PFSK-1 (cell line): ENCODE data around the gene ANO8. TPM values are rescaled to one million over a fixed set of nuclear protein-coding genes. Genes with fewer than 3 reads are reported as not detected.

Experiments used
- FOXP2 ChIP-seq: optimal IDR thresholded peaks from 2 replicates; pipeline ENCODE3; 2011; ENCODE audit warnings: borderline replicate concordance, control low read depth, inconsistent platforms; ENCODE audit not compliant: insufficient read depth; ENCODE audit errors: extremely low read length, extremely low read depth
- POLR2AphosphoS5 ChIP-seq: IDR thresholded peaks from 2 replicates; pipeline ENCODE4 v1.6.1; 2012; ENCODE audit warnings: low read depth, mild to moderate bottlenecking, control low read depth, low read length, moderate library complexity
- REST ChIP-seq, 2 experiments: IDR thresholded peaks; 2 replicates each; pipeline versions ENCODE4 v1.6.1 to v1.8.0; 2011 to 2012; ENCODE audit warnings: low read depth in 2 of 2, low read length in 2 of 2, control low read depth in 1 of 2, inconsistent platforms in 1 of 2, mild to moderate bottlenecking in 1 of 2, moderate library complexity in 1 of 2; ENCODE audit not compliant: insufficient read depth in 1 of 2
- SIN3A ChIP-seq: IDR thresholded peaks from 2 replicates; pipeline ENCODE4 v1.6.1; 2012; ENCODE audit warnings: mild to moderate bottlenecking, low read length, moderate library complexity, borderline replicate concordance; ENCODE audit not compliant: insufficient read depth
- TAF1 ChIP-seq: IDR thresholded peaks from 2 replicates; pipeline ENCODE4 v1.6.1; 2012; ENCODE audit warnings: low read length, control low read depth, borderline replicate concordance; ENCODE audit not compliant: insufficient read depth
- polyA plus RNA-seq: library from polyadenylated mRNA; unstranded; fragments of >200 nt; gene quantifications from one replicate; pipeline ENCODE4 v1.2.1, GENCODE V29; 2012; ENCODE audit warnings: low read depth, missing spikeins; ENCODE audit not compliant: insufficient read length

Gene ANO8
- polyA plus RNA-seq = 19.1 TPM

GRCh38 chr19:17334414-17335409 is at the start of gene ANO8:
Gene ANO8 (minus strand): TSS chr19:17334855. CDS start chr19:17334670, 185 bp downstream.
- TF ChIP-seq POLR2AphosphoS5 (no peak), REST (IDR thresholded peaks at IDR 0.05; ENCODE audit: insufficient read depth in 1 of 2, low read depth in 2 of 2, low read length in 2 of 2) (peak in 1 of 2 experiments; percentile 59; a peak in 1 of 4 replicates), SIN3A (peak; percentile 87; the same call in 1 of the 2 replicates), FOXP2 (peak; percentile 91), TAF1 (no peak)

- TF ChIP-seq TAF1 (no peak), FOXP2 (no peak), REST (IDR thresholded peaks at IDR 0.05; ENCODE audit: insufficient read depth in 1 of 2, low read depth in 2 of 2, low read length in 2 of 2) (no peak)
Measured at GRCh38 chr19:17380426-17381138, 45.9 kb upstream of the ANO8 start.

- TF ChIP-seq TAF1 = no peak
- no peak for TF ChIP-seq REST (IDR thresholded peaks at IDR 0.05; ENCODE audit: insufficient read depth in 1 of 2, low read depth in 2 of 2, low read length in 2 of 2)
- no peak for TF ChIP-seq FOXP2
- no peak for TF ChIP-seq POLR2AphosphoS5
- no peak for TF ChIP-seq SIN3A
Measured at GRCh38 chr19:17379221-17379631, 44.6 kb upstream of the ANO8 start.

- no peak for TF ChIP-seq FOXP2
- no peak for TF ChIP-seq SIN3A
- TF ChIP-seq POLR2AphosphoS5 = no peak
- TF ChIP-seq REST (IDR thresholded peaks at IDR 0.05; ENCODE audit: insufficient read depth in 1 of 2, low read depth in 2 of 2, low read length in 2 of 2) = no peak
Measured at GRCh38 chr19:17378271-17378670, 43.6 kb upstream of the ANO8 start.
